Measurements from ENCODE around the gene GALNT17. TPM values are rescaled to one million over a fixed set of nuclear protein-coding genes. Genes with fewer than 3 reads are reported as not detected.

The GALNT17 gene
- total and polyA plus RNA-seq, 11 donors, result 16.9 to 116 (median 73.1) TPM

DNA sequence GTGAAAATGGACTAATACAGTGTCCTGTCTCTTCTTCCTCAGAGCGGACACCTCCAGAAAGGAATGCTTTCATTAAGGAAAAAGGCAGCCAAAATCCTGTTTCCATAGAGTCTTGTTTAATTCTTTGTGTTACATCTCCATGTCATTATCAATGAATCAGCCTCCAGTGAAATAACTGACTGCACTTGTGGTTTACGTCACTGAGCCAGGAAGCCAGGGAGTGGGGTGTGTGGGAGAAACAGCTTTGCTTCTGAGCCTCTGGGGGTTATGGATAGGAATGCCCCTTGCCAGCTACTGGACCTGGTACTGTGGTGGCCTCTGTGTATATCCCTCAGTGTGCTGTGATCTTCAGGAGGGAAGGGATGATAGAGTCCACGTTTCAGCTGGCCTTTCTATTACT lies 416.8 kb downstream of the GALNT17 start:
- H3K4me1 ChIP-seq, result no peaks in the 10 kb centered on the region
- ATAC-seq (no peak), DNase-seq (no peak)
- no peaks in the 10 kb centered on the region for H3K27me3 ChIP-seq
- no peak overlapping the region for H3K27ac ChIP-seq
- no peak overlapping the region for H3K4me3 ChIP-seq
- no peaks in the 10 kb centered on the region for H3K36me3 ChIP-seq
- WGBS, 4 donors, result 71 to 84% (median 78%) methylated on average over 3 of the region's 3 CpGs
- intact Hi-C loops (cut with DNase I), result loop anchor here in 1 of 10 donors (10.0 kb wide), 1 partner anchor 56 kb away; no protein-coding TSS in a partner anchor
- peaks cover 0 to 15% (median 2%) of the 10 kb centered on the region in 12 donors for H3K9me3 ChIP-seq
- no peak for TF ChIP-seq CTCF (IDR thresholded peaks at IDR 0.05)
- TF ChIP-seq POLR2A (IDR thresholded peaks at IDR 0.05), result no peak

DNA sequence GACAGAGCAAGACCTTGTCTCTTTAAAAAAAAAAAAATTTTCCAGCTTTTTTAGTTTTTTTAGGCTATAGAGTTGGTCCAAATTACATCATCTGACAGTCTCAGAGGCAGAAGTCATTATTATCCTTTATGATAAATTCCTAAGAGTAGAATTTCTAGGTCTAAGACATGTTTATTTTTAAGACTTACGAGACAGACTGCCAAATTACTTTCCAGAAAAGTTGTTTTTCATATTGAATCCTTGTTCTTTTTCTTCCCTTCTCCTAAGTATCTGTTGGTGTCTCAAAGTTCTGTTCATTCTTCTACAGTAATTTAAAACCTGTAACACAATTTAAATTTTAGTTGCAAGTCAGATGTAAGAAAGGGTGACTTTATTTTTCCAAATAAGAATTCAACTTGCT lies 421.4 kb downstream of the GALNT17 start:
- intact Hi-C loops (cut with DNase I), result loop anchor here in 1 of 10 donors (10.0 kb wide), 3 partner anchors 61 to 689 kb away; no protein-coding TSS in a partner anchor
- DNase-seq (no peak), ATAC-seq (no peak)
- 59 to 69% (median 61%) methylated on average over 1 of the region's 1 CpG for WGBS, 4 donors
- TF ChIP-seq CTCF (IDR thresholded peaks at IDR 0.05), result no peak
- no peak for TF ChIP-seq POLR2A (IDR thresholded peaks at IDR 0.05)
- Histone ChIP-seq H3K36me3 (no peaks in the 10 kb centered on the region), H3K4me3 (no peak overlapping the region), H3K9me3 (peaks cover 0 to 15% (median 2%) of the 10 kb centered on the region in 12 donors), H3K27me3 (no peaks in the 10 kb centered on the region), H3K4me1 (no peaks in the 10 kb centered on the region), H3K27ac (no peak overlapping the region)

DNA sequence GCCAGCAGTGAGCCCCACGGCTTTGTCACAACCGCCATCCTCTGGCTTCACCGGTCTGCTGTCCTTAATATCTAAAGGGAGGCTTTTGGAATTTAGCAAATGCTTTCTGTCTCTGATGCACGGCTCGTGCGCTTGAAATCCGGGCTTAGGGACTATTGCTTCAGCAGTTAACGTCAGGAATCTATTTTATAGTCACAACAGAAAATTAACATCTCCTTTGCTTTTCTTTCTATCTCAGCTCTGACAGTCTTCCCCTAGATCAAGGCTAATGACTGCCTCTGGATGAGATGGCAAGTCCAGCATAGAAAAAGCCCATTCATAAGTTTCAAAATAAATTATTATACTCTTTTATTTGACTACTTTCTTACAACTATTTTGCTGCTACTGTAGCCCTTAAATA lies 423.8 kb downstream of the GALNT17 start:
- ATAC-seq, result no peak
- 90 to 91% (median 90%) methylated on average over 8 of the region's 8 CpGs for WGBS, 4 donors
- intact Hi-C loops (cut with DNase I), result loop anchor here in 1 of 10 donors (10.0 kb wide), 3 partner anchors 59 to 691 kb away; no protein-coding TSS in a partner anchor

More for the DNA sequence above, 423.8 kb downstream of the GALNT17 start:
- Histone ChIP-seq H3K27me3 (no peaks in the 10 kb centered on the region), H3K4me3 (no peak overlapping the region), H3K36me3 (no peaks in the 10 kb centered on the region), H3K4me1 (no peaks in the 10 kb centered on the region), H3K27ac (no peak overlapping the region), H3K9me3 (peaks cover 0 to 10% (median 2%) of the 10 kb centered on the region in 12 donors)
- DNase-seq, result no peak
- TF ChIP-seq POLR2A (IDR thresholded peaks at IDR 0.05) (no peak), CTCF (IDR thresholded peaks at IDR 0.05) (no peak)

Measured in heart left ventricle (tissue), 16 donors.